T-helper 1 cell treated with Interleukin-12 subunit alpha and Interleukin-12 subunit beta and Interleukin-4 antibody, amounts not matched to agents 30 μg/mL and 1 μg/mL, for 36 hours (primary cell): Measurements from ENCODE around the gene WNT11.
A peak's percentile ranks its signal among the peaks of the same experiment; 100 is the strongest.

Source experiments
- H3K27ac Mint-ChIP-seq: one replicate; pipeline ENCODE4 v1.8.0; 2021; ENCODE audit warnings: mild to moderate bottlenecking, mixed read lengths
- H3K27me3 Mint-ChIP-seq: one replicate; pipeline ENCODE4 v1.8.0; 2021; ENCODE audit warnings: low read depth, mixed read lengths
- H3K36me3 Mint-ChIP-seq: one replicate; pipeline ENCODE4 v1.8.0; 2021; ENCODE audit warnings: low read depth, mixed read lengths
- H3K4me1 Mint-ChIP-seq: one replicate; pipeline ENCODE4 v1.8.0; 2021; ENCODE audit warnings: low read depth, mixed read lengths
- H3K4me3 Mint-ChIP-seq: one replicate; pipeline ENCODE4 v1.8.0; 2021; ENCODE audit warnings: mild to moderate bottlenecking, moderate library complexity, mixed read lengths
- H3K9me3 Mint-ChIP-seq: one replicate; pipeline ENCODE4 v1.8.0; 2021; ENCODE audit warnings: mixed read lengths

The WNT11 gene

GRCh38 chr11:76242004-76242779, 35.9 kb upstream of the WNT11 start:
- peaks cover 15% of the 10 kb centered on the region for H3K27me3 Mint-ChIP-seq
- H3K4me3 Mint-ChIP-seq: no peak overlapping the region
- H3K27ac Mint-ChIP-seq: no peak overlapping the region
- no peaks in the 10 kb centered on the region for H3K4me1 Mint-ChIP-seq
- H3K9me3 Mint-ChIP-seq: no peaks in the 10 kb centered on the region
- no peaks in the 10 kb centered on the region for H3K36me3 Mint-ChIP-seq

DNA sequence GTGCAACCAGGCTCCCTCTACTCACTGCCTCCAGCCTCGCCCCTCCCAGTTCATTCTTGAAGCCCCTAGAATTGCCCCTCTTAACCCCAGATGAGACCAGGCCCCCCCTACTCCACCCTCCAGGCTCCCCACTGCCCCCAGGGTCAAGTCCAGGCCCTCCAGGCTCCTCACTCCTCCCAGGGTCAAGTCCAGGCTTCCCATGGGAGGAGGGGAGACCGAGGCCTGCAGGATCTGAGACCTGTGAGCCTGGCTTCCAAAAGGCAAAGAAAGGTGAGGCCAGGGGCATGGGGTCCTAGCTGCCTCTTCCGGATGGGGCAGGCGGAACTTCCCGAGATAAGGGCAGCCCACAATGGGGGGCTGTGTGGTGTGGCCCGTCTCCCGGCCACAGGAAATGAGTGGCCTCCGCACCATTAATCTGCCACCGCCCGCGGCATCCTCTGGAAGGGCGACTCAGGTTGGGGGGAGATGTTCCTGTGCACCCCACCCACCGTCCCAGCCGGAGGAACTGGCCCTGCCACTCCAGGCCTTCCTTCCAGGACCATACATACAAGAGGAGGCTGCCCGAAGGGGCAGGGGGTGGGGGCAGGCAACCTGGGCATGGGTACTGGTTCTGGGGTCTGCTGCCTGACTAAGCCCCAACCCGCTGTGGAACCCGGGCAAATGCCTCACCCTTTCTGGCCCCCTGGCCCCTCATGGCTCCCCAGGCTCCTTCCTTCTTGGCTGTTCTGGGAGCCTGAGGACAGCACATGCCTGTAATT, 35.1 kb upstream of the WNT11 start:
- H3K4me3 Mint-ChIP-seq: no peak overlapping the region
- peaks cover 23% of the 10 kb centered on the region for H3K27me3 Mint-ChIP-seq
- no peak overlapping the region for H3K27ac Mint-ChIP-seq
- peaks cover 3% of the 10 kb centered on the region for H3K4me1 Mint-ChIP-seq
- no peaks in the 10 kb centered on the region for H3K9me3 Mint-ChIP-seq
- no peaks in the 10 kb centered on the region for H3K36me3 Mint-ChIP-seq

DNA sequence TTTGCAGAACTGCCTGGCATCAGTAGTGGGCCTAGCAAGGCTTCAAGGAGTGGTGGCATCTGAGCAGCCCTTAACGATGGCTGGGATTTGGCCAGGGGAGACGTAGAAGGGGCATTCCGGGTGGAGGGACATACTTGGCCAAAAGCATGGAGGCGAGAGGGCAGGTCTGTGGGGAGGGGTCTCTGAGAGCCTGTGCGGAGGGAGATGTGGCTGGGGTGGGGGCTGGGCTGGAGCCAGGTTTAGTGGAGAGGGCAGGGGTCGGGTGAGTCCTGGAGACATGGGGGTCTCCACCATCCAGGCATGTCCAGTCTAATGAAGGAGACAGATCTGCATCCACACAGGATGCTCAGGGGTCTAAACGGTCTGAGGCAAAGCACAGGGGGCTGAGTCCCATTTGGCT, 34.4 kb upstream of the WNT11 start:
- peaks cover 8% of the 10 kb centered on the region for H3K4me1 Mint-ChIP-seq

GRCh38 chr11:76240161-76240540, 33.8 kb upstream of the WNT11 start:
- Mint-ChIP-seq H3K4me3 (no peak overlapping the region), H3K27ac (no peak overlapping the region), H3K27me3 (peaks cover 31% of the 10 kb centered on the region), H3K4me1 (peaks cover 12% of the 10 kb centered on the region), H3K36me3 (peaks cover 3% of the 10 kb centered on the region), H3K9me3 (no peaks in the 10 kb centered on the region)

More for the DNA sequence above, 34.4 kb upstream of the WNT11 start:
- Mint-ChIP-seq H3K4me3 (no peak overlapping the region), H3K27ac (no peak overlapping the region), H3K36me3 (peaks cover under 1% of the 10 kb centered on the region), H3K9me3 (no peaks in the 10 kb centered on the region), H3K27me3 (peaks cover 27% of the 10 kb centered on the region)

DNA sequence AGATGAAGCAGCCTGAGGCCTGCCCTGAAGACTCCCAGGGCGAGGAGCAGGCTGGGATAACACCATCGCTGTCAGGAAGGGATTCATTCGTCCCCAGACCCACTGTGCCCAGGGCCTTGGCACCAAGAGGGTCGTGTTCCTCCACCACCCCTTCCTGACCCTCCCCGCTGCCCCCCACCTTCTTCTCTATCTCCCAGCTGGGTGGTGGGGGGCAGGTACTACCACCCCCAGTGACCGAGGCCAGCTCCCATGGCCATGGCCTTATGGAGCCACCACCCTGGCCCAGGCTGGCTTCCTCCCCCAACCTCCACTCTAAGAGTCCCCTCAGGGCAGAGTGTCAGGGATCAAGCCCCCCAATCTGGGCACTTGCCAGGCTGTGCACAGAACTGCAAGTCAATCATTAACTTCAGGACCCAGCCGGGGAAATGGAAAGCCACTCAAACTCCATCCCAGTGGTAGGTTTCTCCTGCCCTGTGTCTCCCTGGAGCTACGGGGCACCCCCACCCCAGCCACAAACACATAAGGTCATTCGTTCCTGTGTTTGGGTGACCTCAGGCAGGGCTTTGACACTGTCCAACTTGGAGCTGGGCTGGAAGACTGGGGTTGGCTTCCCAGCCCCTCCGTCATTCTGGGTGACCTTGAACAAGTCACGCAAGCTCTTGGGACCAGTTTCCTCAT, 33.3 kb upstream of the WNT11 start:
- H3K4me1 Mint-ChIP-seq: peaks cover 18% of the 10 kb centered on the region
- H3K36me3 Mint-ChIP-seq: peaks cover 3% of the 10 kb centered on the region
- H3K4me3 Mint-ChIP-seq: no peak overlapping the region

GRCh38 chr11:76238551-76238950, 32.2 kb upstream of the WNT11 start:
- Mint-ChIP-seq H3K27ac (no peak overlapping the region), H3K36me3 (peaks cover 3% of the 10 kb centered on the region), H3K4me1 (peaks cover 22% of the 10 kb centered on the region)

More for the DNA sequence above, 33.3 kb upstream of the WNT11 start:
- H3K27me3 Mint-ChIP-seq: peaks cover 27% of the 10 kb centered on the region
- no peak overlapping the region for H3K27ac Mint-ChIP-seq
- no peaks in the 10 kb centered on the region for H3K9me3 Mint-ChIP-seq

GRCh38 chr11:76237914-76238313, 31.6 kb upstream of the WNT11 start:
- H3K27me3 Mint-ChIP-seq: peaks cover 25% of the 10 kb centered on the region
- peaks cover 26% of the 10 kb centered on the region for H3K4me1 Mint-ChIP-seq
- H3K4me3 Mint-ChIP-seq: no peak overlapping the region
- H3K9me3 Mint-ChIP-seq: no peaks in the 10 kb centered on the region
- H3K27ac Mint-ChIP-seq: no peak overlapping the region
- H3K36me3 Mint-ChIP-seq: peaks cover 3% of the 10 kb centered on the region

More at GRCh38 chr11:76238551-76238950, 32.2 kb upstream of the WNT11 start:
- H3K4me3 Mint-ChIP-seq: no peak overlapping the region
- H3K27me3 Mint-ChIP-seq: peaks cover 25% of the 10 kb centered on the region
- H3K9me3 Mint-ChIP-seq: no peaks in the 10 kb centered on the region

DNA sequence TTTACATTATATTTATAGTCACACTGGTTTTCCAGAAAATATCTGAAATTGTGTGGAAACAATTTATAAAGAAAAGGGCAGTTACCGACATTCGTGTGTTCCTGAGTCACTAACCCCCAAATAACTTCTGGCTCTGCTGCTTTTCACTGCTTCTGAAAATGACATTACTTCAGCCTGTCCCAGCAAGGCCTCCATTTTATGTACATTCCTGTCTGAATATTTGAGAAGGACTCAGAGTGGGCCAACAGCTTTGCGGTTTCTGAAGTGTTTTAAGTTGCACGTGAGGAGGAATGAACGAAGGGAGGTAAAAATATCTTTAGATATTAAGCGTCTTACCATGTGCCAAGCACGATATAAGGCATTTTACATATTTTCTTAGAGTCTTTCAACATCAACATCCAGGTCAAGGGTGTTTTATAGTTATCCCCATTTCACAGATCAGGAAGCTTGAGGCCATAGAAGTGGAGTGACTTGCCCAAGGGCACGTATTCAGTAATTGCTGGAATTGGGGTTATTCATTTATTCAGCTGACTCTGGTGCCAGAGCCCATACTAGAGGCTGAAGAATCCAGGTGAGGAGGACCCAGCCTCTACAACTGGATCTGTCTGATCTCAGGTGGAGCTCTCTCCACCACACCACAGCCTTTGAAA, 30.8 kb upstream of the WNT11 start:
- H3K4me3 Mint-ChIP-seq: peak overlapping the region; percentile 86
- H3K27ac Mint-ChIP-seq: no peak overlapping the region
- peaks cover 3% of the 10 kb centered on the region for H3K36me3 Mint-ChIP-seq
- peaks cover 34% of the 10 kb centered on the region for H3K4me1 Mint-ChIP-seq
- peaks cover 25% of the 10 kb centered on the region for H3K27me3 Mint-ChIP-seq
- H3K9me3 Mint-ChIP-seq: no peaks in the 10 kb centered on the region

- H3K36me3 Mint-ChIP-seq: peaks cover 3% of the 10 kb centered on the region
- no peaks in the 10 kb centered on the region for H3K9me3 Mint-ChIP-seq
- H3K4me1 Mint-ChIP-seq: peaks cover 42% of the 10 kb centered on the region
- peak overlapping the region; percentile 93 for H3K27ac Mint-ChIP-seq
- H3K27me3 Mint-ChIP-seq: peaks cover 27% of the 10 kb centered on the region
- peak overlapping the region; percentile 86 for H3K4me3 Mint-ChIP-seq
Observed at GRCh38 chr11:76236092-76236999, 30.0 kb upstream of the WNT11 start.

GRCh38 chr11:76235233-76236091, 29.2 kb upstream of the WNT11 start:
- Mint-ChIP-seq H3K27me3 (peaks cover 29% of the 10 kb centered on the region), H3K27ac (peak overlapping the region; percentile 93), H3K9me3 (no peaks in the 10 kb centered on the region), H3K36me3 (peaks cover 3% of the 10 kb centered on the region), H3K4me1 (peaks cover 46% of the 10 kb centered on the region), H3K4me3 (peak overlapping the region; percentile 86)

DNA sequence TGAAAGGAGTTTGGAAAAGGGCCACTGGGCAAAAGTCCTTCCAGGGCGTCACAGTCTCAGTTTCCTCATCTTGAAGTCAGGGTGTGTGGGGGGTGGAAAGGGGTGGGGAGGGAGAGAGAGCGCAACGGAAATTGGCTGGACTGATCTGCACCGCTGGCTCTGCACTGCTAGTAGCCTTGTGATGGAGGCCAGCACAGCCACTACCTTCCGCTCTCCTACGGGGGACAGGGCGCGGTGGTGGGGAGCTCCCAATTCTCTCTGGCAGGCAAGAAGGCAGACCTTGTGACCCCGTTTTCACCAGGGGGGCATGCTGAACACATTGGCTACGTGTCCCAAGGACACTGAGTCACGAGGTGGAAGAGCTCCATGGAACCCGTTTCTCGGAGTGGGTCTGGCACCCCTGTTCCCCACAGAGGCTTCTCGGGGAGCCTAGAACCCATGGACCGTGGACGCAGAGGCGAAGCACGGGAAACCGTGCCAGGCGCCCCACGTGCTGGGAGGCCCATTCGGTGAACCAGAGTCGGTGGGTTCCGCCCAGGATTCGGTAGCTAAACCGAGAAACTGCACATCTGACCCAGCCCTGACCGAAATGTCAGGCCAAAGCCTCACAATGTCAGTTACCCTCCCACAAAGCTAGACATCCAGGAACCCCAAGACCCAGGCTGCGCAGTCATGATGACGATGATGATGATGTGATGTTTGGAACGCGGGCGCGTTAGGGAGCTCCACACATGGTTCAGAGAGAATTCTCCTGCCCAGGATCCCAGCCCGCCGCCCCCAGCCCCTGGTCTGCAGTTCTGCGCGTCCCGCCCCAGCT, 28.3 kb upstream of the WNT11 start:
- Mint-ChIP-seq H3K4me3 (peak overlapping the region; percentile 86), H3K27ac (peak overlapping the region; percentile 93), H3K4me1 (peaks cover 46% of the 10 kb centered on the region), H3K9me3 (no peaks in the 10 kb centered on the region), H3K36me3 (peaks cover 3% of the 10 kb centered on the region), H3K27me3 (peaks cover 26% of the 10 kb centered on the region)

GRCh38 chr11:76234021-76234415, 27.7 kb upstream of the WNT11 start:
- Mint-ChIP-seq H3K9me3 (no peaks in the 10 kb centered on the region), H3K27ac (no peak overlapping the region), H3K4me1 (peaks cover 46% of the 10 kb centered on the region), H3K27me3 (peaks cover 26% of the 10 kb centered on the region), H3K36me3 (peaks cover 3% of the 10 kb centered on the region), H3K4me3 (no peak overlapping the region)
